OCI-LY1 (cell line): Measurements from ENCODE around the gene KLF11.

Source experiments
- CTCF ChIP-seq: fragments of 200-600 bp; sonication (generic), shearing (Covaris generic); IDR thresholded peaks from 2 replicates; pipeline ENCODE4 v1.5.1; 2017; ENCODE audit warnings: mild to moderate bottlenecking, antibody characterized with exemption, low read length, moderate library complexity, mixed read lengths
- EZH2 ChIP-seq: fragments of 200-600 bp; sonication (generic), shearing (Covaris generic); IDR thresholded peaks from 2 replicates; pipeline ENCODE4 v1.8.0; 2017; ENCODE audit warnings: borderline replicate concordance, mixed run types, mild to moderate bottlenecking, antibody characterized with exemption, low read length, moderate library complexity, mixed read lengths

- TF ChIP-seq CTCF, result no peak
- TF ChIP-seq EZH2, result no peak
Observed at GRCh38 chr2:10075571-10076209, 32.3 kb downstream of the KLF11 start.
